NCI-H2227 (cell line): ENCODE results near the gene CCDC81.
"Not testable (repeated sequence)": the region's sequence is repeated elsewhere in the genome, so short reads cannot be mapped to it uniquely, and the experiment has no call there.

Source experiments
- DNase-seq: peaks from one replicate; lab custom pipeline; 2025; ENCODE audit not compliant: unreplicated experiment; lab: John Stamatoyannopoulos, UW

CCDC81 gene

DNA sequence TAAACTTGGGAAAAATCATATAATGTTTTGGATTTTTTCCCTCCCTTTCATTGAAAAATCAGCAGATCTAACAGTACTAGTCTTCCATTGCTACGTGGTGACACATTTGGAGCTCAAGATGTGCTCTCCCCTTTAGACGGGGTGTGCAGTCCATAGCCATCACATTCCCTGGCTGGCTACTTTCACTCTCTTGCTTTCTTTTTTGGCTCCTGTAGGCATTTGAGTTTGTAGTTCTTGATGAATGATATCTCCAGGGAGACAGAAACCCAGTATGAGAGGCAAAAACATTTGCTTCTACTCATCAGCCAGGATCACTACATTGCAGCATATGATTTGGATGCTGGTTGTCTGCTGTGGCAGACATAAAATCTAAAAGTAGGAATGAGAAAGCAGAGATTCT, 12.1 kb downstream of the CCDC81 start:
- no peak for DNase-seq

DNA sequence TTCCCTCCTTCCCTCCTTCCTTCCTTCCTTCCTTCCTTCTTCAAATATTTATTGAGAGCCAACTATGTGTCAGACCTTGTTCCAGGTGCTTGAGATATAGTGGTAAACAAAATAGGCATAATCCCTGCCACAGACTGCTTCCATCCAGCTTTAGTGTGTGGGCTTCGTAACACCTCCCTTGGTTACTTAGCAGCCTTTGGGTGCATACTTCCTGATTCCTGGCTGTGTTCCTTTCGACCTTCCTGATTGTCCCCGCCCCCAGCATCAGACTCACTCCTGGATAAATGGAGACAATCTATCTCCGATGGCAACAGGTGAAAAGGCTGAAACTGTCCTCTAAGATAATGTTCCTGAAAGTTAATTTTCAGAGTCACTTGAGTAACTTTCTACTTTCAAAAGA, 13.5 kb downstream of the CCDC81 start:
- DNase-seq = no peak

DNA sequence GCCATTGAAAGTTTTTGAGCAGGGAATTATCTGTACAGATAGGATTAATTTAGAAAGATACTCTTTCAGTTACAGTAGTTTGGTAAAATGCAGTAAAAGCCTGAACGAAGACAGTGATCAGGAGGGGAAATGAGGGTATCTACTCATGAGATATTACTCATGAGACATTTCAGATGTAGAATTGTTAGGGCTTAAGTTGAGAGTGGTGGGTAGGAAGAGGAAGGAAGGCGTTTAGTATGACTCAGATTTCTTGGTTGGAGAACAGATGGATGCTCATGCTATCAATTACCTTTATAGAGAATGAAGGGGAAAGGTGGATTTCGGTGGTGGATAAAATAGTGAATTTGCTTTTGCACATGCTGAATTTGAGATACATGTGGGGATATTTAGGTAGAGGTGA, 15.8 kb downstream of the CCDC81 start:
- no peak for DNase-seq

DNA sequence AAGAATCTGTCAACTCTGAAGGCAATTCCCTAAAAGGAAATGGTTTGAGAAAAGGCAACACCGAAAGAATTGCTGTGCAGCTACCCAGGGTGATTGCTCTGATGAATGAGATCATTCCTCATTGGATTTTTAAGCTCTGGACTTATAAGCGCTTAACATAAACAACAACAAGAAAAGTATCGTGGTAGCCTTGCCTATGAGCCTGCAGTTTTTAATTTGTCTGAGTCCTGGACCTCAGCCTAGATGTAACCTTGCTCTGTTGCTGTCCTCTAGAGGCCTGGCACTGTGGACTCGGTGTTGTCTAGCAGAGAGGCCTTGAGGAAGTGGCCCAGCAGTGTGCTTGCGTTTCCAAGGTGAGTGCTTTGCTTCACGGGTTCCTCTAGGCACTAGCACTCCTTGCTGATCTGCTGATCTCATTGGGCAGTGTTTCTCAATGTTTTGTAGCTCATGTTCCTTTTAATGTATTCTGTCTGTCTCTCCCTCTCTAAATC, 20.4 kb downstream of the CCDC81 start:
- no peak for DNase-seq

DNA sequence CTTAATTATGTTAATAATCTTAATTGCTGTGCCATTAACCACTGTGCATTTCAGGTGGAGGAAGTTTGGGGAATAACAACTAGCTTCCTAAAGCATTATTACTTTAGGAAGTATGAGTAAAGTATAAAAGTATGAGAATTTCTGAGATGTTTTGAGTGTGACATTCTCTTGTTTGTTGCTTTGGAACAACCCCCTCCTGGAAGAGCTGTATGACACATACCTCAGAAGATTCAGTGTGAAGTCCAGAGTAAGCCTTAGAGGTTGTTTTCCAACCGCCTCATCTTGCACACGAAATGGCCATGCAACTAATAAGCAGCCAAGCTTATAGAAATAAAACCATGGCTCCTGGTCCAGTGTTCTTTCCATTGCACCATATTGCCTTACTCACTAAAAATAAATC, 21.7 kb downstream of the CCDC81 start:
- no peak for DNase-seq

DNA sequence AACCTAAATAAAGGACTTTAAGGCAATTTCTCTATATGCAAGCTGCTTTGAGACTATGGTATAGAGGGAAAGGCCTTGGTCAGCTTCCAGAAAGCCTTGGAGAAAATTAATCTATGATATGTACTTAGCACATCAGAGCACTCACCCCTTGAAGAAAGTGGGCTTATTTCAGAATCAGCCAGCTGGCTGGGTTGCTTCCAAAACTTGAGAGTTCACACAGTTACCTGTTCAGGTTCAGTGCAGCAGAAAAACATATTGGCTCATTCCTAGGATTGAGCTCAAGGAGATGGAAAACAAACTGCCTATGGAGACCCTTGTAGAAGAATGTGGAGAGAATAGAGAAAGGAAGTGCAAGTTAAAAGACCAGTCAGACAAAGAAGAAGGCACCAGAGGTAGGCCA, 22.7 kb downstream of the CCDC81 start:
- no peak for DNase-seq

DNA sequence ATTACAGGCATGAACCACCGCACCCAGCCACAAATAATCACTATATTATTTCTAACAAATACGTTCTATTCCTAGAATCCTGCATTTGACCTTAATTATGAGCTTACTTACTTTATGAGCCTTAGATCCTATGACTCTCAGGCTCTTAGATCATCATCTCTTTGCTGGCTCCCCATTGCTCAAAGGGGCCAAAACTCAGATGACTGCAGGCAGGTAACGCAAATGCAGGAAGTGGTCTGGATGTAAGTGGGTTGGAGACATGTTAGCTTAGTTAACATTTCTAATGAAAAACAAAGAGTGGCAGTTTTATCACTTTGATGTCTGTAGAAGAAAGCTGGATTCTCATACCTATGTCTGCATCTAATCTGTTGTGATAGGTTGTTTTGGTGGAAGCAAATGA, 23.4 kb downstream of the CCDC81 start:
- DNase-seq = no peak

DNA sequence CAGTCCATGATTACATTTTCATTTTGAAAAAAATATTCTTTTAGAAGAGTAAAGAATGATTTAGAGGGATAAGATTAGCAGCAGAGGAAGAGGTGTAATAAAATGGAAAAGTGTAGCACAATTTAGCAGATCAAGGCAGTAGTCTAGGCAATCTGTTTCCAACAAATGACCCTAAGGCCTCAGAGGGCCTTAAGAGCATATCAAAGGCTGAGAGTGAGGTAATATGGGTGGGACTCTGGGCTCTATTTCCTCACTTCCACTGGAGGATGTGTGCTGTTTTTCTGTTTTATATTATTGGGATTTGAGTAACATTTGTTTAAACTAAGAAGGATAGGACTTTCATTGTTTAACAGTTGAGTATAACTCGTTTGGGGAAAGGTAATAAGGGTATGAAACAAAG, 28.8 kb downstream of the CCDC81 start:
- no peak for DNase-seq

DNA sequence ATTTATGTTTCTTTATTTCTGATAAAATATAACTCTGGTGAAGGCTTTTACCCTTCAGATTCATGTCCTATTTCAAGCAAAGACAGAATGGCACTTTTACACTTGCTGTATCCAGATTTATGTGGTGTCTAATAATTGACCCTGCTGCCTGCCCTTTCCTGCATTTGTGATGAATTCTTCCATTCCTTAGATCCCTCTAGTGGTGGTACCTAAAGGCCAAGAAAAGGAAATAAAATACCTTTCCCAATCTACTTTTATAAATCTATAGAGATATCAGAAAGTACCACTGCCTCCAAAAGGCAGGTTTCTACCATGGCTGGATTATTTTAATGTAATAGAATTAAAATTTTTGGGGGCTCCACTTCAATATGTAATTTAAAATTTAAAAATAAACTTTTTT, 34.2 kb downstream of the CCDC81 start:
- no peak for DNase-seq

DNA sequence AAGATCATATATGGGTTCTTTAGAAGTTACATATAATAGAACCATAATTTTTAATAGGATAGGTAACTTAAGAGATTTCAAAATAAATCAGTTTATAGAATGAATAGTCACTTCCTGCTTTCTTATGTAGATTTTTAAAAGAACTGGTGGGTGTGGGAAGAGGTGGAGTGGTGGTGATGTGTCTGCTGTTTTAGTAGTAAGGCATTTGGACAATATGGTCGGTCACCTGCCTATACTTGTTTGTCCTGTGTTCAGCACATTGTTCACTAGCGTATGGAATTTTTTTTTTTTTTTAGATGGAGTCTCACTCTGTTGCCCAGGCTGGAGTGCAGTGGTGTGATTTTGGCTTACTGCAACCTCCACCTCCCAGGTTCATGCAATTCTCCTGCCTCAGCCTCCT, 39.3 kb downstream of the CCDC81 start:
- DNase-seq = no peak

DNA sequence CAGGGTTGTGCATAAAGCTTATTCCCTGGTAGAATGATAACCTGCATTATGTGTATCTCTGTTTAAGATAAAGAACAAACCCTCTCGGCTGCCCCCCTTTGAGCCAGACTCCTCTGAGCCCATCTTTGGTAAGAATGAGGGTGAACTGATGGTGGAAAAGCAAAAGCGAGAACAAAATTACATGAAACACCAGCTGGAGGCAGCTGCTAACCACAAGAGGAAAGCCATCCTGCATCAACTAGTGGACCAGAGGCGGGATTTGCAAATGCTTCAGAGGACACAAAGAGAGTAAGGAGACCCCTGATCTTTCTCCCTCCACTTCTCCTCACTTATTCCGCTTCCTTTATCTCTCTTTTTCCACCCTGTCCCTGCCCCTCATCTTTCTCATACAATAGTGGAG, 40.3 kb downstream of the CCDC81 start:
- no peak for DNase-seq

DNA sequence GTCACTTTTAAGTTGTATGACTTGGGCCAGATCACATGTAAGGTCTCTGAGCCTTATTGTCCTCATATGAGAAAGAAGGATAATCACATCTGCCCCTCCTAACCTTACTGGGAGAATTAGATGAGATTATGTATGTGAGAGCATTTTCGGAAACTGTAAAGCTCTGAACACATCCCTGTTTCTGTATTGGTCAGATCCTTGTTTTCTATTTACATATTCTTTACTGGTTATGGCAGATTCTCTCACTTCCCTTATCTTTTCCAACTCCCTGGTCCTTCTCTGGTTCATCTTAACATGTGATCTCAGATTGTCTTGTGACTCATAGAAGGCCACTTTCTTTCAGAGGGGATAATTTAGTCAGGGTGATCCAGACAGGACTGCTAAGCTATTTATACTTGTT, 41.8 kb downstream of the CCDC81 start:
- DNase-seq = no peak

DNA sequence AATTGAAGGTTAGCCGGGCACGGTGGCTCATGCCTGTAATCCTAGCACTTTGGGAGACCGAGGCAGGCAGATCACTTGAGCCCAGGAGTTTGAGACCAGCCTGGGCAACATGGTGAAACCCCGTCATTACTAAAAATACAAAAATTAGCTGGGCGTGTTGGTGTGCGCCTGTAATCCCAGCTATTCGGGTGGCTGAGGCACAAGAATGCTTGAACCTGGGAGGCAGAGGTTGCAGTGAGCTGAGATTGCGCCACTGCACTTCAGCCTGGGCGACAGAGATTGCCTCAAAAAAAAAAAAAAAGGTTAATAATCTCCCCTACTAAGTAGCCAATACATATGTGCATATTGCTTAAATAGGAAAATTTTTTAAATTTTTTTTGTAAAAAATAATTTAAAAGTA, 42.3 kb downstream of the CCDC81 start:
- not testable (repeated sequence) for DNase-seq

DNA sequence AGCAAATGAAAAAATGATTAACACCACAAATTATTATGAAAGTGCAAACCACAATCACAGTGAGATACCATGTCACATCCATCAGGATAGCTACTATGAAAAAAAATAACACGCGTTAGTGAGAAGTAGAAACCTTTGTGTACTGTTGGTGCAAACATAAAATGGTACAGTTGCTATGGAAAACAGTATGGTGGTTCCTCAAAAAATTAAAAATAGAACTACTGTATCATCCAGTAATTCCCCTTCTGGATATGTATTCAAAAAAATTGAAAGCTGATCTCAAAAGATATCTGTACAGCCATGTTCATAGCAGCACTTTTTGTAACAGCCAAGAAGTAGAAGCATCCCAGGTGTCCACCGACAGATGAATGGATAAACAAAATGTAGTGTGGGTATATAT, 43.4 kb downstream of the CCDC81 start:
- DNase-seq = no peak

DNA sequence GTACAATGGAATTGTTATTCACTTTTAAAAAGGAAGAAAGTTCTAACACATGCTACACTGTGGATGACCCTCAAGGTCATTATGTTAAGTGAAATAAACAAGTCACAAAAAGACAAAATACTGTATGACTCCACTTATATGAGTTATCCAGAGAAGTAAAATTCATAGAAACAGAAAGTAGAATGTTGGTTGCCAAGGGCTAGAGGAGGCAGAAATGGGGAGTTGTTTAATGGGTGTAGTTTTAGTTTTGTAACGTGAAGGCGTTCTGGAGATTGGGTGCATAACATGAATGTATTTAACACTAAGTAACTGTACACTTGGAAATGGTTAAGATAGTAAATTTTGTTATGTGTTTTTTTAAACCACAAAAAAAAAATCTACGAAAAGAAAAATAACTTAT, 43.8 kb downstream of the CCDC81 start:
- DNase-seq = no peak

DNA sequence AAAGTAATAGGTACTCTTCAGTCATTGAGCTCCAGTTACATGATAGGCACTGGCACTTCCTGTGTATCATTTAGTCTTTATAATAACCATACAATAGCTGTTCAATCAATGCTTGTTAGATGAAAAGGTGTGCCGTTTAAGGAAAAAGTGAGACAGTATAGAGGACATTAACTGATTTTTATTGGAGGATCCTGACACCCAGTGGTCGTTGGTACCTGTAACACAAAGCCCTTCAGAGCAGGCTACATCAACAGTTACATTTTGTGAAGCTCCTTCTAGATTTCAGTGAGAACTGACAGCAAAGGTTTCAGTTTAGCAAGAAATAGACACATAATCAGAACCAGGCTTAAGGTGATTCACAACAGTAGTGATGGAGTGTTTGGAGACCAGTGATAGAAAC, 44.2 kb downstream of the CCDC81 start:
- DNase-seq = no peak

DNA sequence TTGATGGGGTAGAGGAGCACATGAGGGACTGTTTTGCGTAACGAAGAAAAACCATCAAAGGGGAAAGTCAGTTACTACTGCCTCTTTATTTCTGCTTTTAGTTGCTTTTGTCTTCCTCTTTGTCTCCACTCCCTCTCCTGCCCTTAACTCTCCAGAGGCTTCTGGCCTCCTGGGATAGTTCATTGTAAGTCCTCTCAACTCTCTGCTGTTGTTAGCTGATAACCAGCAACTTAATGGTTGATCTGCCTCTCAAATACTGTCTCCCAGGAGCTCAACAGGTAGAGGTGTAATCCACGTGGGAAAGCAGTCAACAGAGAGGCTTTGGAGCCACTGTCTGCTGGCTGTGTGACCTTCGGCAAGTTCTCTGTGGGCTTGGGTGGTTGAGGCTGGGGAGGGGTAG, 47.3 kb downstream of the CCDC81 start:
- no peak for DNase-seq

DNA sequence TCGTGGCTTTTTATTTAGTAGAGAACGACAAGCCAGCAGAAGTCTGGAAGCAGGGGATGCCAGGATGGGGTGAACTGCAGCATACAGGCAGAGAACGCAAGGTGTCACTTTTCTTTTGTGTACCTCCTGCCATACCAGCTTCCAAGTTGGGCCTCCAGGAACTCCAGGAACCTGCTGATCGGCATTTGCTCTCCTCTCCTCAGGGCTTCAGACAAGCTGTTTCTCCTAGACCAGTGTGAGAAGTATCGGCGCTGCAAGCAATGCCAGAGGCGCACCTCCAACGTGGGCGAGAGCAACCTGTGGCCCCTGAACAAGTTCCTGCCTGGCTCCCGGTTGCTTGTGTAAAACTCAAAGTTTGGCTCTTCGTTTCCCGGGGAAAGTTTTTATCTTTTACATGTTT, 47.7 kb downstream of the CCDC81 start:
- DNase-seq = no peak

DNA sequence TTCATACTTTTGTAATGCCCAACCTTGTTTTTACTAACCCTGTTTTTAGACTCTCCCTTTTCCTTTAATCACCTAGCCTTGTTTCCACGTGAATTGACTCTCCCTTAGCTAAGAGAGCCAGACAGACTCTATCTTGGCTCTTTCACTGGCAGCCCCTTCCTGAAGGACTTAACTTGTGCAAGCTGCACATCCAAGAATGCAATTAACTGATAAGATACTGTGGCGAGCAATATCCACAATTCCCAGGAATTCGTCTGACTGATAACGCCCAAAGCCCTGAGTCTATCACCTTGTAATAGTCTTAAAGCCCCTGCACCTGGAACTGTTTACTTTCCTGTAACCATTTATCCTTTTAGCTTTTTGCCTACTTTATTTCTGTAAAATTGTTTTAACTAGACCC, 48.8 kb downstream of the CCDC81 start:
- DNase-seq = not testable (repeated sequence)

DNA sequence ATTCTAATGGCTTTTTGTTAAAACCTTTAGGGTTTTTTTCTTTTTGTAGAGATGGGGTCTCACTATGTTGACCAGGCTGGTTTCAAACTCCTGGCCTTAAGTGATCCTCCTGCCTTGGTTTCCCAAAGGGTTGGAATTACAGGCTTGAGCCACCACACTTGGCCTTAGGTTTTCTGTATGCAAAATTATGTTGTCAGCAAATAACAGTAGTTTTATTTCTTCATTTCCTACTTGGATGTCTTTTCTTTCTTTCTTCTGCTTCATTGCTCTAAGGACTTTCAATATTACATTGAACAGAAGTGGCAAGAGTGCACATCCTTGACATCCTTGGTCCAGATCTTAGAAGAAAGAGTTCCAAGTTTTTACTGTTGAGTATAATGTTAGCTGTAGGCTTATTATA, 52.8 kb downstream of the CCDC81 start:
- DNase-seq = no peak

DNA sequence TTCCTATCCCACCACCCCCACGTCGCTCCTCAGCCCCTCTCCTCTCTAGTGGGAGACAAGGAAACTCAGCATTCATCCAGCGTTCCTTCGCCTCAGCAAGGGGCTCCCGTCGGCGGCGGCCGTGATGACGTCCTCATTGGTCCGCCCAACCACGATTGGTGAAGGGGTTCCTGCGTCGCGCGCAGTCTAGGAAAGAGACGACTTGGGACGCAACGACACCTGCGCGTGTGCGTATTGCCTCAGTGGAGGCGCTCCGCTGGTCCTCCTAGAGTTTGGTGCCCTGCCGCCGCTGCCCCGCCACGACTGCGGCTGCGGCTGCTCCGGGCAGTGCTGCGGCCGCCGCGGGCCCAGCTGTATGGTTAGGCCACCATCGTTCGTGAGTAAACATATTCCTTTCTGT, 56.6 kb downstream of the CCDC81 start:
- no peak for DNase-seq

DNA sequence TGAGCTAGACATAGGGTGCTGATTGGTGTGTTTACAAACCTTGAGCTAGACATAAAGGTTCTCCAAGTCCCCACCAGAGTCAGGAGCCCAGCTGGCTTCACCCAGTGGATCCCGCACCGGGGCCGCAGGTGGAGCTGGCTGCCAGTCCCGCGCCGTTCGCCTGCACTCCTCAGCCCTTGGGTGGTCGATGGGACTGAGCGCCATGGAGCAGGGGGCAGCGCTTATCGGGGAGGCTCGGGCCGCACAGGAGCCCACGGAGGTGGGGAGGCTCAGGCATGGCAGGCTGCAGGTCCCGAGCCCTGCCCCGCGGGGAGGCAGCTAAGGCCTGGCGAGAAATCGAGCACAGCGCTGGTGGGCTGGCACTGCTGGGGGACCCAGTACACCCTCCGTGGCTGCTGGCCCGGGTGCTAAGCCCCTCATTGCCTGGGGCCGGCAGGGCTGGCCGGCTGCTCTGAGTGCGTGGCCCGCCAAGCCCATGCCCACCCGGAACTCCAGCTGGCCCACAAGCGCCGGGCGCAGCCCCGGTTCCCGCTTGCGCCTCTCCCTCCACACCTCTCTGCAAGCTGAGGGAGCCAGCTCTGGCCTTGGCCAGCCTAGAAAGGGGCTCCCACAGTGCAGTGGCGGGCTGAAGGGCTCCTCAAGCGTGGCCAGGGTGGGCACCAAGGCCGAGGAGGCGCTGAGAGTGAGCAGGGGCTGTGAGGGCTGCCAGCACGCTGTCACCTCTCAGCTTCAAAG, 58.8 kb downstream of the CCDC81 start:
- DNase-seq = not testable (repeated sequence)

DNA sequence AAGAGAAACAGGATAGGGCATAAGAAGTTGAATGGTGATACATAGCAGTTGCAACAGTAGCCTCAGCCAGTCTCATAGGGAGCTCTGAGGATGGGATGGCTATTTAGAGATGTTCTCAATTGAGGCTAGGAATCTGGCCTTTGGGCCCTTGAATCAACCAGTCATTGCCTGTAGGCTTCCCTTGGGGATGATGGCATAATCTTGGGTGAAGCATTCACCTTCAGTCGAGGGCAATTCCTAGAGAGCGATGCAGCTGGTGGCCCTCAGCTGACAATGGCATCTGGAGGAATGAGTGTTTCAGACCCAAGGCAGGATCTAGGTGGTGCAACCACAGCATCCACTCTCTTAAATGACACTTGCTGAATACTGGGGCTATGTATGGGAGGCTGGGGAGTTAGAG, 61.0 kb downstream of the CCDC81 start:
- DNase-seq = no peak
